Mucosa of stomach (tissue), 1 donor: ENCODE results near the gene PIGBOS1.
A peak's percentile ranks its signal among the peaks of the same experiment; 100 is the strongest.
"Not testable (repeated sequence)": the region's sequence is repeated elsewhere in the genome, so short reads cannot be mapped to it uniquely, and the experiment has no call there.

Experiments used
- H3K27me3 ChIP-seq: one replicate; pipeline ENCODE4 v1.7.0; 2013; ENCODE audit warnings: mild to moderate bottlenecking, low read length; ENCODE audit not compliant: control insufficient read depth, insufficient read depth
- H3K36me3 ChIP-seq: one replicate; pipeline ENCODE4 v1.7.0; 2013; ENCODE audit warnings: low read length; ENCODE audit not compliant: control insufficient read depth, insufficient read depth
- H3K4me1 ChIP-seq: one replicate; pipeline ENCODE4 v1.7.0; 2013; ENCODE audit warnings: mild to moderate bottlenecking, low read length; ENCODE audit not compliant: control insufficient read depth, insufficient read depth
- H3K4me3 ChIP-seq: one replicate; pipeline ENCODE4 v1.7.0; 2013; ENCODE audit warnings: low read length
- H3K9ac ChIP-seq: one replicate; pipeline ENCODE4 v1.7.0; 2013; ENCODE audit warnings: mild to moderate bottlenecking, low read length, moderate library complexity
- H3K9me3 ChIP-seq: one replicate; pipeline ENCODE4 v1.7.0; 2013; ENCODE audit warnings: mild to moderate bottlenecking, low read length, moderate library complexity; ENCODE audit not compliant: control insufficient read depth
- donor health status: Pancreatic carcinoma.

Gene PIGBOS1

GRCh38 chr15:55343168-55343567 is 24.2 kb upstream of the PIGBOS1 start:
- no peaks in the 10 kb centered on the region for H3K9me3 ChIP-seq
- no peak overlapping the region for H3K9ac ChIP-seq
- H3K4me3 ChIP-seq, result no peak overlapping the region
- H3K36me3 ChIP-seq, result no peaks in the 10 kb centered on the region
- no peaks in the 10 kb centered on the region for H3K4me1 ChIP-seq
- no peaks in the 10 kb centered on the region for H3K27me3 ChIP-seq

- Histone ChIP-seq H3K27me3 (no peaks in the 10 kb centered on the region), H3K36me3 (no peaks in the 10 kb centered on the region)
Observed at GRCh38 chr15:55337160-55337559, 18.2 kb upstream of the PIGBOS1 start.

GRCh38 chr15:55334997-55335396 is 16.1 kb upstream of the PIGBOS1 start:
- Histone ChIP-seq H3K9me3 (no peaks in the 10 kb centered on the region), H3K36me3 (no peaks in the 10 kb centered on the region), H3K4me1 (no peaks in the 10 kb centered on the region), H3K4me3 (no peak overlapping the region), H3K27me3 (no peaks in the 10 kb centered on the region), H3K9ac (no peak overlapping the region)

More at GRCh38 chr15:55337160-55337559, 18.2 kb upstream of the PIGBOS1 start:
- Histone ChIP-seq H3K9me3 (no peaks in the 10 kb centered on the region), H3K4me3 (no peak overlapping the region), H3K4me1 (no peaks in the 10 kb centered on the region), H3K9ac (no peak overlapping the region)

- Histone ChIP-seq H3K4me1 (no peaks in the 10 kb centered on the region), H3K36me3 (no peaks in the 10 kb centered on the region), H3K9ac (no peak overlapping the region), H3K9me3 (no peaks in the 10 kb centered on the region), H3K4me3 (no peak overlapping the region), H3K27me3 (no peaks in the 10 kb centered on the region)
Observed at GRCh38 chr15:55334371-55334770, 15.4 kb upstream of the PIGBOS1 start.

- Histone ChIP-seq H3K27me3 (no peaks in the 10 kb centered on the region), H3K4me1 (no peaks in the 10 kb centered on the region), H3K36me3 (no peaks in the 10 kb centered on the region), H3K4me3 (no peak overlapping the region), H3K9me3 (no peaks in the 10 kb centered on the region), H3K9ac (no peak overlapping the region)
Observed at GRCh38 chr15:55327387-55327786, 8.5 kb upstream of the PIGBOS1 start.

- no peaks in the 10 kb centered on the region for H3K36me3 ChIP-seq
Observed at GRCh38 chr15:55322467-55322866, 3.5 kb upstream of the PIGBOS1 start.

GRCh38 chr15:55320963-55321362 is 2.0 kb upstream of the PIGBOS1 start:
- H3K27me3 ChIP-seq, result no peaks in the 10 kb centered on the region
- peaks cover 14% of the 10 kb centered on the region for H3K4me1 ChIP-seq
- no peaks in the 10 kb centered on the region for H3K36me3 ChIP-seq
- H3K9me3 ChIP-seq, result no peaks in the 10 kb centered on the region
- H3K9ac ChIP-seq, result no peak overlapping the region
- no peak overlapping the region for H3K4me3 ChIP-seq

More at GRCh38 chr15:55322467-55322866, 3.5 kb upstream of the PIGBOS1 start:
- no peak overlapping the region for H3K4me3 ChIP-seq
- no peaks in the 10 kb centered on the region for H3K27me3 ChIP-seq
- H3K9me3 ChIP-seq, result no peaks in the 10 kb centered on the region
- no peak overlapping the region for H3K9ac ChIP-seq
- peaks cover 13% of the 10 kb centered on the region for H3K4me1 ChIP-seq

GRCh38 chr15:55320238-55320550 is 1.3 kb upstream of the PIGBOS1 start:
- no peak overlapping the region for H3K9ac ChIP-seq
- H3K4me1 ChIP-seq, result peaks cover 14% of the 10 kb centered on the region
- no peak overlapping the region for H3K4me3 ChIP-seq
- H3K36me3 ChIP-seq, result no peaks in the 10 kb centered on the region
- H3K27me3 ChIP-seq, result no peaks in the 10 kb centered on the region
- no peaks in the 10 kb centered on the region for H3K9me3 ChIP-seq

GRCh38 chr15:55319537-55320237 is 764 bp upstream of the PIGBOS1 start:
- H3K4me1 ChIP-seq, result peaks cover 14% of the 10 kb centered on the region
- H3K36me3 ChIP-seq, result no peaks in the 10 kb centered on the region
- no peaks in the 10 kb centered on the region for H3K9me3 ChIP-seq
- no peaks in the 10 kb centered on the region for H3K27me3 ChIP-seq
- peak overlapping the region; percentile 95 for H3K9ac ChIP-seq
- H3K4me3 ChIP-seq, result peak overlapping the region; percentile 90

- not testable (repeated sequence) for H3K4me1 ChIP-seq, H3K9ac ChIP-seq, H3K9me3 ChIP-seq, H3K27me3 ChIP-seq, H3K36me3 ChIP-seq, H3K4me3 ChIP-seq
Observed at GRCh38 chr15:55302801-55303200, 16.1 kb downstream of the PIGBOS1 start.

- Histone ChIP-seq H3K36me3 (no peaks in the 10 kb centered on the region), H3K27me3 (no peaks in the 10 kb centered on the region), H3K9ac (no peak overlapping the region), H3K4me1 (no peaks in the 10 kb centered on the region), H3K4me3 (no peak overlapping the region), H3K9me3 (no peaks in the 10 kb centered on the region)
Observed at GRCh38 chr15:55297315-55297714, 21.6 kb downstream of the PIGBOS1 start.

- Histone ChIP-seq H3K9ac (peak overlapping the region; percentile 93), H3K4me3 (peak overlapping the region; percentile 66), H3K9me3 (no peaks in the 10 kb centered on the region), H3K36me3 (no peaks in the 10 kb centered on the region), H3K27me3 (no peaks in the 10 kb centered on the region), H3K4me1 (peaks cover 13% of the 10 kb centered on the region)
Observed at GRCh38 chr15:55290528-55291057, 28.3 kb downstream of the PIGBOS1 start.
